Retinal pigment epithelial cell (primary cell): Measurements from ENCODE around the gene GRIA4.

Experiments
- DNase-seq: peaks from one replicate; pipeline ENCODE4 v3.0.0-alpha.2; 2010; ENCODE audit warnings: low read depth
- H3K4me3 ChIP-seq: 2 replicates; pipeline ENCODE4 v1.5.1; 2011; ENCODE audit warnings: mild to moderate bottlenecking, low read length, control low read depth, moderate library complexity
- TF ChIP-seq, protein P1 (sequence below): conservative IDR thresholded peaks from 2 replicates; pipeline ENCODE4 v1.5.1; 2011; ENCODE audit warnings: low read depth, low read length, control low read depth, inconsistent platforms

Gene GRIA4

DNA sequence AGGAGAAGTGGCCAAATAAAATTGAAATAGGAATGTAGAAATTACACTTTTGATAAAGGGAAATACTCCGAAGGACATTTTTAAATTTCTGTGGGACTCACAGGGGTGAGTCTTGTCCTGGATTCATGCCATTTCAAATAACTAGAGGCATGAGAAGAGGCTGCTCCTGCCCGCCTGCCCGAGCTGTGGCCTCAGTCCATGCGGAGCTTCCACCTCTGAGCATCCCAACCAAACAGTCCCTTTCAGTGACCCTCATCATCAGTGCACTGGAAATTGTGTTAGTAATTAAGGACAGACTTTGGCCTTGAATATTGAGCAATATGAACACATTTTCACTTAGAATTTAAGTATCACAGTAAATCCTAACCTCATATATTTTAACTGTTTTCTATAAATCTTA, 25.6 kb downstream of the GRIA4 start:
- DNase-seq, result no peak
- H3K4me3 ChIP-seq, result no peak overlapping the region
- TF ChIP-seq, protein P1, sequence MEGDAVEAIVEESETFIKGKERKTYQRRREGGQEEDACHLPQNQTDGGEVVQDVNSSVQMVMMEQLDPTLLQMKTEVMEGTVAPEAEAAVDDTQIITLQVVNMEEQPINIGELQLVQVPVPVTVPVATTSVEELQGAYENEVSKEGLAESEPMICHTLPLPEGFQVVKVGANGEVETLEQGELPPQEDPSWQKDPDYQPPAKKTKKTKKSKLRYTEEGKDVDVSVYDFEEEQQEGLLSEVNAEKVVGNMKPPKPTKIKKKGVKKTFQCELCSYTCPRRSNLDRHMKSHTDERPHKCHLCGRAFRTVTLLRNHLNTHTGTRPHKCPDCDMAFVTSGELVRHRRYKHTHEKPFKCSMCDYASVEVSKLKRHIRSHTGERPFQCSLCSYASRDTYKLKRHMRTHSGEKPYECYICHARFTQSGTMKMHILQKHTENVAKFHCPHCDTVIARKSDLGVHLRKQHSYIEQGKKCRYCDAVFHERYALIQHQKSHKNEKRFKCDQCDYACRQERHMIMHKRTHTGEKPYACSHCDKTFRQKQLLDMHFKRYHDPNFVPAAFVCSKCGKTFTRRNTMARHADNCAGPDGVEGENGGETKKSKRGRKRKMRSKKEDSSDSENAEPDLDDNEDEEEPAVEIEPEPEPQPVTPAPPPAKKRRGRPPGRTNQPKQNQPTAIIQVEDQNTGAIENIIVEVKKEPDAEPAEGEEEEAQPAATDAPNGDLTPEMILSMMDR, result no peak

DNA sequence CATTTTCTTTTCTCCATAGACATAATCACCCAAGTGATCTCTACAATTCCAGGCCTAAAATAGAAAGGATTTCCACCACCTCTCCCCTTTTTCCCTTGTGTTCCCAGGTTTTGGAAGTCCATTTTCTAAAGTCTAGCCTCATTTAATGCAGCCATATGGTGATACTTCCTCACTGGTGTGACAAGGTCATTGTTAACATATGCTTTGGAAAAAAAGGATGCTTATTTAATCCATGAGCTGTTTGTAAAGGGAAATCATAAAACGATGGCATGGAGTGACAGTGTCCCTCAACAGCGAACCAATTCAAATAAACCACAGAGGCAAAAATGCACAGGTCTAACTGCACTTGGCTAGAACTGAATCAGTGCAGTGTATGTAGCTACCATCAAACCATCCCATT, 26.6 kb downstream of the GRIA4 start:
- H3K4me3 ChIP-seq, result no peak overlapping the region
- DNase-seq, result no peak
- TF ChIP-seq, protein P1, result no peak

DNA sequence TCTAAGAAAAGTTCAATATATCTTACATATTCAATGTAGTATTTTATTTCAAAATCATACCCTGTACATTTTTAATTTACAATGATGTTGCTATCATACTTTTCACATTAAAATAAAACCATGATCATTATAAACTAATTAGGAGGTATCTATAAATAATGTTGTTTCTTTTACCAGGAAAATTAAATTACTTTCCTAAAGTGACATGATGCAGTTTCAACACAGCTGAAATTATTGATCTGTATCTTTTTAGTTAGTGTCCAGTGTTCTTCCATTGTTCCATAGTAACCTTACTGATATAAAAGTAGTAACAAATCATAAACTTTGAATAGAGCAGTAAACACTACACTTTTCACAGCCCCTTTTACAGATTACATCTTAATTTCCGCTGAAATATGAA, 29.7 kb downstream of the GRIA4 start:
- TF ChIP-seq, protein P1, result no peak

DNA sequence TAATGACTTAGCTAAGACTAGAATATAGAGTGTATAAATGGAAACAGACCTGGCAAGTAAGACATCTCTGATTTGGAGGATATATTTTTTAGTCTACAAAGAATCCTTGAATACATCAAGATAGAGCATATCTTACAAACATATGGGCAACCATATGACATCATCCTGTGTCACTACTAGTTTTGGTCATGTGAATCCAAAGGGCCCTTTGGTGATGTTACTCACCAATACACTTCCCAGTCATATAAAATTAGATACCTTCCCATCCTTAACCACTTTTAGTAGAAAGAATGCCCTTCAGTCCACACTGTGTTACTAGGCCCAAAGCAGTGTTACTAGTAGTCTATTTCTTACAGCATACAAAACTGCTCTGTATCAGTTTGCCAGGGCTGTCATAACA, 31.6 kb downstream of the GRIA4 start:
- DNase-seq, result no peak
- TF ChIP-seq, protein P1, result no peak
- no peak overlapping the region for H3K4me3 ChIP-seq

More for the DNA sequence above, 29.7 kb downstream of the GRIA4 start:
- no peak for DNase-seq
- no peak overlapping the region for H3K4me3 ChIP-seq

DNA sequence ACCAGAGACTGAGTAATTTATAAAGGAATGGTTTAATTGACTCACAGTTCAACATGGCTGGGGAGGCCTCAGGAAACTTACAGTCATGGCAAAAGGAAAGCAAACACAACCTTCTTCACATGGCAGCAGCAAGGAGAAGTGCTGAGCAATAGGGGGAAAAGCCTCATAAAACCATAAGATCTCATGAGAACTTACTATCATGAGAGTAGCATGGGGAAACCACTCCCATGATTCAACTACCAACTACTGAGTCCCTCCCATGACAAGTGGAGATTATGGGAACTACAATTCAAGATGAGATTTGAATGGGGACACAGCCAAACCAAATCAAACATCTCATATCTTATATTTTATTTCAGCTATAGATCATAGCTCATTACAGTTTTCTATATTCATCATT, 33.0 kb downstream of the GRIA4 start:
- TF ChIP-seq, protein P1, result no peak
- DNase-seq, result no peak
- no peak overlapping the region for H3K4me3 ChIP-seq

DNA sequence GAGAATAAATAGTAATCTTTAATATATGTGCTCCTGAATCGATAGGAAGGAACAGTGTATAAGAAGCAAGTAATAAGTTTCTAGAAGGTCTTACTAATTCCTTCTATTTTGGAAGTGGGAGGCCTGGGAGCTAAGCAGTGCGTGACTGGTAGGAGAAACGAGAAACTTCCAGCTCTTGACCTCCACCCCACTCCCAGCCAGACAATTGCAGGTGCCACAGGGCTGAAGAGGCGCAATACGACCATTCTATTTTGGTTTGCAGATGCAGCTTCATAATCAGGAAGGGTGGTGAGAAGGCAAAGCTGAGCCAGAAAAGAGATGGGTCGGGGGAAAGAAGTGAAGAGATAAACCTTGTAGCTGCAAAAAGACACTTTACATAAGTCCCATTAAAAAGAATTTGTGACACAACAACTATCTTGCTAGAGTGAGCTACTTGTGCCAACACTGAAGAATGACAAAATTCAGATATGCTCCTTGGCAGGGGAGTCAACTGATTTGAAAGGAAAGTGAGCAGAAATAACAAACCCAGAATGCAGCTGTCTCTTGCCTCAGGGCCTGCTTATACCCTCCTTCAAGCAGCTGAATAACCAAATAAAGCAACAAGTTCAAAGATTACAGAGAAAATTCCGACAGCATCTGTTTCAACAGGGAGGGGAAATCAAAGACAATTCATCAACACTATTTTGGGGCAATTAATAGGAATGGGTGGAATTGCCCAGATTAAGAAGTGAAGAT, 35.1 kb downstream of the GRIA4 start:
- no peak for DNase-seq
- TF ChIP-seq, protein P1, result no peak
- no peak overlapping the region for H3K4me3 ChIP-seq

DNA sequence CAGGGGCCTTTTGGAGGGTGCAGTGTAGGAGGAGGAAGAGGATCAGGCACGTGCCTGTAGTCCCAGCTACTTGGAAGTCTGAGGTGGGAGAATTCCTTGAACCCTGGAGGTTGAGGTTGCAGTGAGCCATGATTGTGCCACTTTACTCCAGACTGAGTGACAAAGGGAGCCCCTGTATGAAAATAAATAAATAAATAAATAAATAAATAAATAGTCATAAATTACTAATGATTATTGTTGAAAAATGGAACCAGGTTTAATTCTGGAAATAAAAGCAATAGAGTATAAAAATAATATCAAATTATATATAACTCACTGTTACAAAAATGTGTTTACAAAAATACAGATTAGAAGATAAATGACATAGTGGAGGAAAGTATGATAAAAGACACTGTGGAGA, 37.9 kb downstream of the GRIA4 start:
- no peak for DNase-seq
- TF ChIP-seq, protein P1, result no peak
- H3K4me3 ChIP-seq, result no peak overlapping the region
